ENCODE data around the gene RBM5. TPM values are rescaled to one million over a fixed set of nuclear protein-coding genes. Genes with fewer than 3 reads are reported as not detected.
"Not testable (repeated sequence)": the region's sequence is repeated elsewhere in the genome, so short reads cannot be mapped to it uniquely, and the experiment has no call there.

RBM5 gene
- polyA plus RNA-seq (2013, experiment 1 of 2): 175 TPM
- 162 TPM for polyA plus RNA-seq (2013, experiment 2 of 2)

DNA sequence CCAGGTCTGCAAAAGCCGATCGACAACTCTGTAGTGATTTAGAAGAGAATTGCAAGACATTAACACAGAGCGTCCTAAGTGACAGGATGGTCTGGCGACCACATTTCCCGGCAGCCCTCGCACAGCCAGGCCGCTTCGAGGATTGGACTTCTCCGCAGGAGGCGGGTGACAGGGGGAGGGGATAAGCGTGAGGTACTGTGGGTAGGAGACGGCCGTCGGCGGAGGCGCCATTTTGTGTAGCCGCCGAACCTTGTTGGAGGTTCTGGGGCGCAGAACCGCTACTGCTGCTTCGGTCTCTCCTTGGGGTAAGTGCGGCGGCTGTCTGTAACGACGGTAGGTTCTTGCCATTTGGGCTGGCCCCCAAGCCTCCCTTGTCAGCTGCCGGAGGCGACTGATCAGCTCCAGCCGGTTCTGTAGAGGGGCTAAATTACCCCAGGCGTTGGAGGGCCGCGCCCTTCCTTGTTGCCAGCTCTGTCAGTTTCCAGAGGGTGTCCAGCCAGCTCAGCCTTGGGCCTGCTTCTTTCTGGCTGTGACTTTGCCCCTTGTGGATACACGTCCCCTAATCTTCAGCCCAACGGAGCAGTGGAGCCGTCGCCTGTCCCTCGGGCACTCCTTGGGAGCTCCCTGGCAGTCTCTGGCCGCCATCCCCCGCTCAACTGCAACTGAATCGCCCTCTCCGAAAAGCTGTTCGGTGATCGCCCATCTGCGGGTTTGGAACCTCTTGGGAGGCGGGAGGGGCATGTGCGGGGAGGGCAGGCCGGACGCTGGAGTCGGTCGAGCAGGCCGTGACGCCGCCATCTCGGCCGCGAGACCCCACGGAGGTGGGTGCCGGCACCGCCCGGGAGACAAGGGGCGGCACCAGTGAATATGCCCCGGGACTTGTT lies at the start of gene RBM5:
Gene RBM5 (plus strand): TSS at position 195 of the 884 bp plus-strand sequence. CDS start 1,516 bp downstream, outside the sequence.
- Histone ChIP-seq H3K4me1 (ENCODE audit: control insufficient read depth, insufficient read depth, low read length, poor library complexity, severe bottlenecking) (peaks cover 10% of the 10 kb centered on the region), H3K4me3 (ENCODE audit: extremely low read depth, insufficient read depth, low read length, poor library complexity, severe bottlenecking) (peak within 1 kb of the TSS; percentile 100), H3K9me3 (ENCODE audit: control insufficient read depth, low read length) (peaks cover 4% of the 10 kb centered on the region), H3K27ac (ENCODE audit: low read depth, low read length, severe bottlenecking) (peak within 1 kb of the TSS; percentile 90), H3K36me3 (ENCODE audit: control insufficient read depth, insufficient read depth, low read length) (peaks cover 39% of the 10 kb centered on the region)
- 0 to 1% methylated on average over 52 to 56 of the region's 61 CpGs for WGBS, 2 experiments (ENCODE audit: insufficient coverage in 2 of 2)

- no peaks in the 10 kb centered on the region for H3K9me3 ChIP-seq (ENCODE audit: control insufficient read depth, low read length)
- H3K4me1 ChIP-seq (ENCODE audit: control insufficient read depth, insufficient read depth, low read length, poor library complexity, severe bottlenecking): peaks cover 5% of the 10 kb centered on the region
- no peak overlapping the region for H3K27ac ChIP-seq (ENCODE audit: low read depth, low read length, severe bottlenecking)
- WGBS, 2 experiments (ENCODE audit: insufficient coverage in 2 of 2): 100% methylated on average over 1 of the region's 1 CpG; no CpG with 5 or more reads in 1 of the 2 experiments
- no peak overlapping the region for H3K4me3 ChIP-seq (ENCODE audit: extremely low read depth, insufficient read depth, low read length, poor library complexity, severe bottlenecking)
- H3K36me3 ChIP-seq (ENCODE audit: control insufficient read depth, insufficient read depth, low read length): peaks cover 42% of the 10 kb centered on the region
Observed at GRCh38 chr3:50044976-50045375, 43.7 kb upstream of the RBM5 start.

GRCh38 chr3:50047426-50047825 lies 41.3 kb upstream of the RBM5 start:
- WGBS, 2 experiments (ENCODE audit: insufficient coverage in 2 of 2): 96% methylated on average over 4 of the region's 4 CpGs; no CpG with 5 or more reads in 1 of the 2 experiments
- no peaks in the 10 kb centered on the region for H3K4me1 ChIP-seq (ENCODE audit: control insufficient read depth, insufficient read depth, low read length, poor library complexity, severe bottlenecking)
- peaks cover 64% of the 10 kb centered on the region for H3K36me3 ChIP-seq (ENCODE audit: control insufficient read depth, insufficient read depth, low read length)
- H3K27ac ChIP-seq (ENCODE audit: low read depth, low read length, severe bottlenecking): peak overlapping the region; percentile 16
- no peaks in the 10 kb centered on the region for H3K9me3 ChIP-seq (ENCODE audit: control insufficient read depth, low read length)
- no peak overlapping the region for H3K4me3 ChIP-seq (ENCODE audit: extremely low read depth, insufficient read depth, low read length, poor library complexity, severe bottlenecking)

- H3K36me3 ChIP-seq (ENCODE audit: control insufficient read depth, insufficient read depth, low read length): peaks cover 72% of the 10 kb centered on the region
- no peaks in the 10 kb centered on the region for H3K9me3 ChIP-seq (ENCODE audit: control insufficient read depth, low read length)
- H3K4me1 ChIP-seq (ENCODE audit: control insufficient read depth, insufficient read depth, low read length, poor library complexity, severe bottlenecking): no peaks in the 10 kb centered on the region
- H3K4me3 ChIP-seq (ENCODE audit: extremely low read depth, insufficient read depth, low read length, poor library complexity, severe bottlenecking): no peak overlapping the region
- no peak overlapping the region for H3K27ac ChIP-seq (ENCODE audit: low read depth, low read length, severe bottlenecking)
Observed at GRCh38 chr3:50050361-50050760, 38.4 kb upstream of the RBM5 start.

- Histone ChIP-seq H3K4me1 (ENCODE audit: control insufficient read depth, insufficient read depth, low read length, poor library complexity, severe bottlenecking) (no peaks in the 10 kb centered on the region), H3K27ac (ENCODE audit: low read depth, low read length, severe bottlenecking) (no peak overlapping the region), H3K4me3 (ENCODE audit: extremely low read depth, insufficient read depth, low read length, poor library complexity, severe bottlenecking) (no peak overlapping the region), H3K9me3 (ENCODE audit: control insufficient read depth, low read length) (no peaks in the 10 kb centered on the region), H3K36me3 (ENCODE audit: control insufficient read depth, insufficient read depth, low read length) (peaks cover 80% of the 10 kb centered on the region)
- 95 to 96% methylated on average over 5 to 6 of the region's 6 CpGs for WGBS, 2 experiments (ENCODE audit: insufficient coverage in 2 of 2)
Observed at GRCh38 chr3:50057756-50058155, 31.0 kb upstream of the RBM5 start.

DNA sequence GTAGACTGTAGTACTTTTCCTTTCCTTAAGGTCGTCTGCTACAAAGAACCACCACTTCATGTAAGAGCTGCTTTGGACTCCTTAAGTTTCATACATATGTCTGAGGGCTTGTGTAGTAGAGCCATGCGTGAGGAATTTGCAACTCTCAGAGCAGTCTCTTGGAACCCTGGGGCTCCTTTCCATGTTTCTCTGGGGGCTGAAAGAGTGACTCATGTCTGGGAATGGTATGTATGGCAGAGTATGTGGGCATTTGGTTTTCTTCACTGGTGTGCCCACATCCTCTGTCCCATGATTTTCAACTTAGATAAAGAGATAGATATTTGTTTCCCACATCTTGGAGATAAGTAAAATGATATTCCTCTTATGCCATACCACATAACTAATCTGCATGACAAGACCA lies 20.6 kb upstream of the RBM5 start:
- Histone ChIP-seq H3K27ac (ENCODE audit: low read depth, low read length, severe bottlenecking) (no peak overlapping the region), H3K4me1 (ENCODE audit: control insufficient read depth, insufficient read depth, low read length, poor library complexity, severe bottlenecking) (peaks cover 3% of the 10 kb centered on the region), H3K36me3 (ENCODE audit: control insufficient read depth, insufficient read depth, low read length) (peaks cover 98% of the 10 kb centered on the region), H3K4me3 (ENCODE audit: extremely low read depth, insufficient read depth, low read length, poor library complexity, severe bottlenecking) (no peak overlapping the region), H3K9me3 (ENCODE audit: control insufficient read depth, low read length) (no peaks in the 10 kb centered on the region)
- WGBS, 2 experiments (ENCODE audit: insufficient coverage in 2 of 2): 100% methylated on average over 1 of the region's 2 CpGs; no CpG with 5 or more reads in 1 of the 2 experiments

DNA sequence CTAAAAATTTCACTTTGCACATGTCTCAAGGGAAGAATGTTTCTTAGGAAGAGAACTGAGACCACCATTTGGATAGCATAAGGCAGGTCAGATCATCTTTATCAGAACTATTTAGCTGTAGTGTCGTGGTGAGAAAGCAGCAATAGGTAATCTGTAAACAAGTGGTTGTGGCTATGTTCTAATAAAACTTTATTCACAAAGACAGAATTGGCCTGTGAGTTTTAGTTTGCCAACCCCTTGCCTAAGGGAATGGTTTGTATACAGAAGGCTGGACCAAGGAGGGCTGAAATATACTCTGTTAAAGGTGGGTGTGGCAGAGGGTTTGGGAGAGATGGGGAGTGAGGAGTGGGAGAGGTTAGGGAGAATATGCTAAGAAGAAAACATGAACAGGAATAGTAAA lies 10.6 kb upstream of the RBM5 start:
- H3K4me1 ChIP-seq (ENCODE audit: control insufficient read depth, insufficient read depth, low read length, poor library complexity, severe bottlenecking): no peaks in the 10 kb centered on the region
- peaks cover 43% of the 10 kb centered on the region for H3K36me3 ChIP-seq (ENCODE audit: control insufficient read depth, insufficient read depth, low read length)
- H3K9me3 ChIP-seq (ENCODE audit: control insufficient read depth, low read length): no peaks in the 10 kb centered on the region
- no peak overlapping the region for H3K4me3 ChIP-seq (ENCODE audit: extremely low read depth, insufficient read depth, low read length, poor library complexity, severe bottlenecking)
- H3K27ac ChIP-seq (ENCODE audit: low read depth, low read length, severe bottlenecking): no peak overlapping the region
- WGBS, 2 experiments (ENCODE audit: insufficient coverage in 2 of 2): no CpG with 5 or more reads among the region's 1 CpG

DNA sequence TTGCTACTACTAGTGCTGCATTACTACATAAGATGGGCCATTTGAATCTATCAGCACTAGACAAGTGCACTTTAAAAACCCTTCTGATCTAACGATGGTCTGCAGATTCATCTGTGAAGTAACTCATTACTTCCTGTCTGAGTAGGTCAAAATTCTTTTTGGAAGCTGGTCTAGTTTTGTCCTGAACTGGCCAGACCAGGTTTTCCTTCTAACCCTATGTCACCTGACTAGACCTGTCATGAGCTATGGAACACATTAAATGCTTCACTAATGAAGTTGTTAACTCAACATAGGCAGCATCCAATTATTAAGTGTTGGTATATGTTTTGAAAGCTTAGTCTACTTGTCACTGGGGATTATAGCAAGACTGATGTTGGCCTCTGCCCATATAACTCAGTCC lies 10.1 kb upstream of the RBM5 start:
- Histone ChIP-seq H3K27ac (ENCODE audit: low read depth, low read length, severe bottlenecking) (no peak overlapping the region), H3K9me3 (ENCODE audit: control insufficient read depth, low read length) (no peaks in the 10 kb centered on the region), H3K4me3 (ENCODE audit: extremely low read depth, insufficient read depth, low read length, poor library complexity, severe bottlenecking) (no peak overlapping the region), H3K4me1 (ENCODE audit: control insufficient read depth, insufficient read depth, low read length, poor library complexity, severe bottlenecking) (no peaks in the 10 kb centered on the region), H3K36me3 (ENCODE audit: control insufficient read depth, insufficient read depth, low read length) (peaks cover 38% of the 10 kb centered on the region)
- 100% methylated on average over 1 of the region's 1 CpG for WGBS, 2 experiments (ENCODE audit: insufficient coverage in 2 of 2)

- not testable (repeated sequence) for H3K36me3 ChIP-seq (ENCODE audit: control insufficient read depth, insufficient read depth, low read length); H3K4me3 ChIP-seq (ENCODE audit: extremely low read depth, insufficient read depth, low read length, poor library complexity, severe bottlenecking); H3K27ac ChIP-seq (ENCODE audit: low read depth, low read length, severe bottlenecking); H3K4me1 ChIP-seq (ENCODE audit: control insufficient read depth, insufficient read depth, low read length, poor library complexity, severe bottlenecking); H3K9me3 ChIP-seq (ENCODE audit: control insufficient read depth, low read length)
- WGBS, 2 experiments (ENCODE audit: insufficient coverage in 2 of 2): 95% methylated on average over 7 of the region's 33 CpGs; no CpG with 5 or more reads in 1 of the 2 experiments
Observed at GRCh38 chr3:50084951-50085350, 3.8 kb upstream of the RBM5 start.

DNA sequence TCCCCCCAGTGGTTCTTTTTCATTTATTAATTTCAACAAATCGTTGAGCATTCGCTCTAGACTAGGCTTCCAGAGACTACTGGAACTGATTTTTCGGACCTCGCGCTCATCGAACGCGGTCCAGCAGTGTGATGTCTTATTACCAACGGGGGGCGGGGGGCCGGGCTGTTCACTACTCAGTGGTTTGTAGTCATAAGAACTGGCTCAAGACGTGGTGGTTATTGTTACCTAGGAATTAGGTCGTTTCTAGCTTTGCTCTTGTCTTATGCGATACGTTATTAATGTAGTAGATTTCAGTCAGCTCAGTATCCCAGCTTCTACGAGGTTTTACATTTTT lies 858 bp downstream of the RBM5 start:
- peak overlapping the region; percentile 100 for H3K4me3 ChIP-seq (ENCODE audit: extremely low read depth, insufficient read depth, low read length, poor library complexity, severe bottlenecking)

DNA sequence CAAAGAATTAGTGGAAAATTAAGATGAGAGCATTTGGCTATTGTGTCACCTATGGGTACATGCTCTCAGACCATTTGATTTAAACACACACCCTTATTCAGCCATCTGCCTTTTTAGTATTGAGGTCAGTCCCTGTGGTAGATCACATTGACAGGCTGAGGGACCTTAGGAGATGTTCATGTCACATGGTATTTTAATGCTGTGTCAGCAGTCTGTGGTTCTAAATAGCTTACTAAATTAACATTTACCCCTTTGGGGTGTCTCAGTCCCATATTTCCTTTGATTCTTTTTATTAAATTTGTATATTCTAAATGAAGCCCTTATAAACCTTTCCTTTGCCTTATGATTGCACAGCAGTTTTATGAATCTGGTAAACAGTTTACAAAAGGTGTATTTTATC lies 2.3 kb downstream of the RBM5 start:
- H3K4me3 ChIP-seq (ENCODE audit: extremely low read depth, insufficient read depth, low read length, poor library complexity, severe bottlenecking): peak overlapping the region; percentile 100
- H3K9me3 ChIP-seq (ENCODE audit: control insufficient read depth, low read length): peaks cover 4% of the 10 kb centered on the region
- no peak overlapping the region for H3K27ac ChIP-seq (ENCODE audit: low read depth, low read length, severe bottlenecking)
- peaks cover 59% of the 10 kb centered on the region for H3K36me3 ChIP-seq (ENCODE audit: control insufficient read depth, insufficient read depth, low read length)
- H3K4me1 ChIP-seq (ENCODE audit: control insufficient read depth, insufficient read depth, low read length, poor library complexity, severe bottlenecking): peaks cover 10% of the 10 kb centered on the region

More for the DNA sequence above, 858 bp downstream of the RBM5 start:
- Histone ChIP-seq H3K4me1 (ENCODE audit: control insufficient read depth, insufficient read depth, low read length, poor library complexity, severe bottlenecking) (peaks cover 10% of the 10 kb centered on the region), H3K9me3 (ENCODE audit: control insufficient read depth, low read length) (peaks cover 4% of the 10 kb centered on the region), H3K27ac (ENCODE audit: low read depth, low read length, severe bottlenecking) (peak overlapping the region; percentile 90), H3K36me3 (ENCODE audit: control insufficient read depth, insufficient read depth, low read length) (peaks cover 45% of the 10 kb centered on the region)
- WGBS, 2 experiments (ENCODE audit: insufficient coverage in 2 of 2): 2 to 4% methylated on average over 11 to 15 of the region's 16 CpGs

All from mesodermal cell (in vitro differentiated cells).